HepG2 (cell line): ENCODE measurements around the gene CSNK1G1. TPM values are rescaled to one million over a fixed set of nuclear protein-coding genes. Genes with fewer than 3 reads are reported as not detected.

Source experiments
- ATAC-seq: fragments of 200-7000 bp; cut with Tn5 transposase; 3 replicates; pipeline ENCODE4 v1.9.1; 2020; ENCODE audit warnings: mild to moderate bottlenecking, moderate library complexity
- BruUV-seq: library from RNA; stranded (reverse); fragments of 400-500 nt; replicated peaks from 2 replicates; lab custom pipeline; 2021; lab: Mats Ljungman, UMichigan
- CTCF ChIA-PET: fragments of 300-600 bp; formaldehyde crosslinking; extraction: SDS; loops from one replicate; lab custom pipeline; 2021; ENCODE audit warnings: low total read pairs, inconsistent platforms, low intra/inter-chr PET ratio; lab: Yijun Ruan, JAX
- POLR2A ChIA-PET: fragments of 350-600 bp; sonication (Branson Sonifier 250); formaldehyde crosslinking; loops from one replicate; lab custom pipeline; 2020; ENCODE audit warnings: antibody characterized with exemption, inconsistent platforms; lab: Yijun Ruan, JAX
- DNase-seq: peaks from one replicate; pipeline ENCODE4 v3.0.0-alpha.2; 2015; ENCODE audit warnings: low spot score
- FAIRE-seq: peaks from 3 replicates; lab custom pipeline; 2011; peaks lifted over from hg19 to GRCh38; lab: Jason Lieb, UNC
- H2AFZ ChIP-seq: one replicate; pipeline ENCODE4 v1.6.1; 2011; ENCODE audit warnings: low read length, inconsistent platforms
- H3K27ac ChIP-seq: fragments of 300-600 bp; 3 replicates; pipeline ENCODE4 v1.8.0; 2011; ENCODE audit warnings: mixed run types, mild to moderate bottlenecking, mixed read lengths, low read length, inconsistent platforms; ENCODE audit not compliant: insufficient read depth; ENCODE audit errors: extremely low read length
- H3K27me3 ChIP-seq, 2 experiments: fragments of 200-600 bp in 1 of 2; 2 replicates in 1 of 2; 3 replicates in 1 of 2; pipeline versions ENCODE4 v1.6.0 to v1.8.0; 2011; ENCODE audit warnings: low read length in 2 of 2, mild to moderate bottlenecking in 2 of 2, moderate library complexity in 2 of 2, inconsistent platforms in 1 of 2; ENCODE audit not compliant: insufficient read depth in 2 of 2, control insufficient read depth in 1 of 2
- H3K36me3 ChIP-seq, 2 experiments: fragments of 200-600 bp in 1 of 2; replicated peaks in 1 of 2; 2 replicates in 1 of 2; 3 replicates in 1 of 2; pipeline versions ENCODE4 v1.5.1 to v1.8.0; 2011; ENCODE audit warnings: low read length in 2 of 2, inconsistent platforms in 1 of 2; ENCODE audit not compliant: insufficient read depth in 2 of 2, control insufficient read depth in 1 of 2
- H3K4me1 ChIP-seq: 2 replicates; pipeline ENCODE4 v1.5.1; 2012; ENCODE audit warnings: low read length, inconsistent platforms; ENCODE audit not compliant: insufficient read depth
- H3K4me2 ChIP-seq: 2 replicates; pipeline ENCODE4 v1.6.0; 2011; ENCODE audit warnings: low read depth, low read length, inconsistent platforms
- H3K4me3 ChIP-seq, 3 experiments: fragments of 200-600 bp in 1 of 3; sonication (generic), shearing (Covaris generic) in 1 of 3; replicated peaks in 1 of 3; 2 replicates each; pipeline ENCODE4 v1.5.1; 2011 to 2016; ENCODE audit warnings: low read length in 3 of 3, inconsistent platforms in 2 of 3, low read depth in 2 of 3, mild to moderate bottlenecking in 2 of 3, control low read depth in 1 of 3, mixed read lengths in 1 of 3; ENCODE audit not compliant: insufficient read depth in 1 of 3
- H3K79me2 ChIP-seq: one replicate; pipeline ENCODE4 v1.6.1; 2011; ENCODE audit warnings: low read length, inconsistent platforms; ENCODE audit not compliant: insufficient read depth
- H3K9ac ChIP-seq: 2 replicates; pipeline ENCODE4 v1.6.0; 2011; ENCODE audit warnings: mild to moderate bottlenecking, low read depth, low read length, inconsistent platforms; ENCODE audit not compliant: insufficient read depth
- H3K9me3 ChIP-seq: 2 replicates; pipeline ENCODE4 v1.5.1; 2012; ENCODE audit warnings: mild to moderate bottlenecking, low read length
- H4K20me1 ChIP-seq: 2 replicates; pipeline ENCODE4 v1.6.0; 2011; ENCODE audit warnings: inconsistent platforms, mild to moderate bottlenecking, low read length, moderate library complexity; ENCODE audit not compliant: insufficient read depth
- AKAP8 ChIP-seq: sonication (generic); formaldehyde crosslinking; IDR thresholded peaks from 2 replicates; pipeline ENCODE4 v1.5.1; 2020; ENCODE audit warnings: mild to moderate bottlenecking, missing genetic modification reagents
- ARID2 ChIP-seq: sonication (generic); formaldehyde crosslinking; IDR thresholded peaks from 2 replicates; pipeline ENCODE4 v1.8.1; 2022; ENCODE audit warnings: mild to moderate bottlenecking, missing genetic modification reagents, borderline replicate concordance
- CENPX ChIP-seq: sonication (generic); formaldehyde crosslinking; IDR thresholded peaks from 2 replicates; pipeline ENCODE4 v1.9.0; 2021; ENCODE audit warnings: mild to moderate bottlenecking, missing genetic modification reagents, moderate library complexity
- DPF2 ChIP-seq: sonication (generic); formaldehyde crosslinking; IDR thresholded peaks from 2 replicates; pipeline ENCODE4 v1.4.0; 2020; ENCODE audit warnings: mild to moderate bottlenecking, low read depth, missing genetic modification reagents, borderline replicate concordance
- EED ChIP-seq: sonication (generic); formaldehyde crosslinking; IDR thresholded peaks from 2 replicates; pipeline ENCODE4 v1.5.0; 2020; ENCODE audit warnings: mild to moderate bottlenecking, missing genetic modification reagents
- GLI4 ChIP-seq: sonication (generic); formaldehyde crosslinking; IDR thresholded peaks from 2 replicates; pipeline ENCODE4 v1.5.1; 2020; ENCODE audit warnings: missing genetic modification reagents, mild to moderate bottlenecking, moderate library complexity, borderline replicate concordance
- HOXA7 ChIP-seq: sonication (generic); formaldehyde crosslinking; IDR thresholded peaks from 2 replicates; pipeline ENCODE4 v1.8.1; 2022; ENCODE audit warnings: mild to moderate bottlenecking, missing genetic modification reagents, moderate library complexity
- MXD1 ChIP-seq: sonication (generic); formaldehyde crosslinking; IDR thresholded peaks from 2 replicates; pipeline ENCODE4 v1.4.0; 2020; ENCODE audit warnings: mild to moderate bottlenecking, missing genetic modification reagents
- MXD3 ChIP-seq: IDR thresholded peaks from 2 replicates; pipeline ENCODE4 v1.6.1; 2016; ENCODE audit warnings: mild to moderate bottlenecking, missing biosample characterization, missing genetic modification reagents
- PHB2 ChIP-seq: fragments of 450-650 bp; IDR thresholded peaks from 2 replicates; pipeline ENCODE4 v1.6.1; 2018; ENCODE audit not compliant: partially characterized antibody
- ZBTB4 ChIP-seq: sonication (generic); formaldehyde crosslinking; IDR thresholded peaks from 2 replicates; pipeline ENCODE4 v1.4.0; 2020; ENCODE audit warnings: missing genetic modification reagents, mild to moderate bottlenecking, borderline replicate concordance
- ZFP1 ChIP-seq: IDR thresholded peaks from 2 replicates; pipeline ENCODE4 v1.6.1; 2016
- ZNF138 ChIP-seq: sonication (generic); formaldehyde crosslinking; IDR thresholded peaks from 2 replicates; pipeline ENCODE4 v1.5.0; 2020; ENCODE audit warnings: mild to moderate bottlenecking, low read depth, missing genetic modification reagents
- ZNF33B ChIP-seq: sonication (generic); formaldehyde crosslinking; IDR thresholded peaks from 2 replicates; pipeline ENCODE4 v1.5.1; 2020; ENCODE audit warnings: mild to moderate bottlenecking, missing genetic modification reagents
- ZNF362 ChIP-seq: sonication (generic); formaldehyde crosslinking; IDR thresholded peaks from 2 replicates; pipeline ENCODE4 v1.4.0; 2020; ENCODE audit warnings: missing genetic modification reagents, mild to moderate bottlenecking, borderline replicate concordance
- ZNF619 ChIP-seq: sonication (generic); formaldehyde crosslinking; IDR thresholded peaks from 2 replicates; pipeline ENCODE4 v1.4.0; 2020; ENCODE audit warnings: mild to moderate bottlenecking, missing genetic modification reagents
- ZNF766 ChIP-seq: sonication (generic); formaldehyde crosslinking; IDR thresholded peaks from 2 replicates; pipeline ENCODE4 v1.5.0; 2020; ENCODE audit warnings: missing genetic modification reagents, borderline replicate concordance
- WGBS: methylation state at CpG from one replicate; pipeline ENCODE4 v1.1.6; 2017; ENCODE audit warnings: low lambda C conversion rate; 5-methylcytosine and 5-hydroxymethylcytosine counted together
- in situ Hi-C: cut with HindIII; loops from 2 replicates; pipeline ENCODE4 v1.10.0; 2017; ENCODE audit warnings: low pct_unique_long_range_greater_than_20kb; ENCODE audit not compliant: extremely low pct_ligation_motif_present
- intact Hi-C: fragments of 100-400 bp; cut with micrococcal nuclease; formaldehyde crosslinking; loops from one replicate; pipeline ENCODE4 v1.10.0; 2022; ENCODE audit not compliant: unreplicated experiment
- polyA plus RNA-seq, 8 experiments: library from polyadenylated mRNA; depleted of rRNA in 3 of 8; stranded (reverse) in 7 of 8; unstranded in 1 of 8; fragments of >200 nt; fragmentation: Illumina TruSeq in 4 of 8; extraction: Trizol in 4 of 8; gene quantifications; 2 replicates each; pipeline versions ENCODE4 v1.2.1 to v1.2.3, GENCODE V29; 2011 to 2016; ENCODE audit warnings: low read depth in 4 of 8, missing spikeins in 1 of 8, mixed read lengths in 1 of 8; ENCODE audit not compliant: insufficient read depth in 1 of 8
- total RNA-seq, 5 experiments: library from RNA; depleted of rRNA; stranded (reverse); fragments of >200 nt; fragmentation: Illumina TruSeq; extraction: Trizol; gene quantifications; 2 replicates each; pipeline ENCODE4 v1.2.3, GENCODE V29; 2016; ENCODE audit warnings: low read depth in 1 of 5

CSNK1G1 gene
- total and polyA plus RNA-seq, 2 of the 13 experiments (the other 11 are each of a cell fraction or from before 2014, with no cell fraction given), result 8.5 to 12.6 TPM

GRCh38 chr15:64237677-64238076 lies 118.3 kb downstream of the CSNK1G1 start (continued):
- no peak for TF ChIP-seq ZNF362 (CRISPR knock-in tag)
- TF ChIP-seq HOXA7 (CRISPR knock-in tag), result no peak

GRCh38 chr15:64236156-64236894 lies 119.6 kb downstream of the CSNK1G1 start:
- no peak overlapping the region for H2AFZ ChIP-seq
- intact Hi-C loops (no loop called here), in situ Hi-C loops (no loop called here)
- no peak overlapping the region for H3K9ac ChIP-seq
- ChIA-PET CTCF (no interaction called here), POLR2A (interaction anchor here (0.6 to 1.0 kb wide), 2 partner anchors 10 to 26 kb away, joined by 3 to 5 read pairs; no protein-coding TSS in a partner anchor)
- DNase-seq (no peak), FAIRE-seq (no peak), ATAC-seq (no peak)
- no peaks in the 10 kb centered on the region for H3K9me3 ChIP-seq
- H3K4me3 ChIP-seq, result no peak overlapping the region
- H3K4me1 ChIP-seq, result peaks cover 13% of the 10 kb centered on the region
- peaks cover 4% of the 10 kb centered on the region for H3K79me2 ChIP-seq
- H4K20me1 ChIP-seq, result no peaks in the 10 kb centered on the region
- H3K27me3 ChIP-seq, result no peaks in the 10 kb centered on the region
- no TSS peak for BruUV-seq
- 99% methylated on average over 2 of the region's 2 CpGs for WGBS
- TF ChIP-seq ZNF138 (CRISPR knock-in tag), result no peak
- no peak for TF ChIP-seq DPF2 (CRISPR knock-in tag)
- no peak for TF ChIP-seq EED (CRISPR knock-in tag)
- TF ChIP-seq ZNF33B (CRISPR knock-in tag), result no peak
- no peak for TF ChIP-seq MXD3 (CRISPR knock-in tag)
- no peak for TF ChIP-seq GLI4 (CRISPR knock-in tag)
- TF ChIP-seq MXD1, result no peak
- no peak for TF ChIP-seq AKAP8 (CRISPR knock-in tag)
- TF ChIP-seq ZNF619 (CRISPR knock-in tag), result no peak
- TF ChIP-seq ZBTB4 (CRISPR knock-in tag), result no peak
- no peak for TF ChIP-seq PHB2
- no peak for TF ChIP-seq CENPX
- no peak for TF ChIP-seq ARID2
- TF ChIP-seq ZNF766 (CRISPR knock-in tag), result no peak
- no peak for TF ChIP-seq ZFP1 (CRISPR knock-in tag)
- no peak overlapping the region for H3K4me2 ChIP-seq
- no peak overlapping the region for H3K27ac ChIP-seq
- H3K36me3 ChIP-seq, result no peaks in the 10 kb centered on the region
